EL (cell line): Measurements from ENCODE around the gene EFNA2.
A peak's percentile ranks its signal among the peaks of the same experiment; 100 is the strongest.
"Not testable (repeated sequence)": the region's sequence is repeated elsewhere in the genome, so short reads cannot be mapped to it uniquely, and the experiment has no call there.

Experiments used
- DNase-seq: peaks from one replicate; pipeline ENCODE4 v3.0.0-alpha.2; 2016

The EFNA2 gene

DNA sequence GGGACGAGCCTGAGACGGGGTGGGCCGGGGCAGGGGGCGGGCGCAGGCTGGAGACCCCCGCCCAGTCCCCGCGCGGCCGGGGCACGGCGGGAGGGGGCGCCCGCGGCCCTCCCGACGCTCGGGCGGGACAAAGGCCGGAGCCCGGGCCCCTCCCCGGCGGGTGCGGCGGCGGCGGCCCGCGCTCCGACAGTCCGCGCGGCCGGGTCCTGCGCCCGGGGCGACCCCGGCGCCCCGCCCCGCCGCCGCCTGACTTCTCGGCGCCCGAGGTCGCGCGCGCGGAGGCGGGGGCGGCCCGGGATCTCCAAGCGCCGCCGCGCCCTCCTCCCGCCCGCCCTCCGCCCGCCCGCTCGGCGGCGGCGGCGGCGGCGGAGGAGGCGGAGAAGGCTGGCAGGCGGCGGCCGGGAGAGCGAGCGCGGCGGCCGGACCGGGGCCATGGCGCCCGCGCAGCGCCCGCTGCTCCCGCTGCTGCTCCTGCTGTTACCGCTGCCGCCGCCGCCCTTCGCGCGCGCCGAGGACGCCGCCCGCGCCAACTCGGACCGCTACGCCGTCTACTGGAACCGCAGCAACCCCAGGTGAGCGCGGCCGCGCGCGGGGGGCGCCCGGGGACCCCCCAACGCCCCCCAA lies at the start of gene EFNA2:
Gene EFNA2 (plus strand): TSS at position 137 of the 624 bp plus-strand sequence. CDS start 296 bp downstream, at position 433.
- DNase-seq, result no peak

DNA sequence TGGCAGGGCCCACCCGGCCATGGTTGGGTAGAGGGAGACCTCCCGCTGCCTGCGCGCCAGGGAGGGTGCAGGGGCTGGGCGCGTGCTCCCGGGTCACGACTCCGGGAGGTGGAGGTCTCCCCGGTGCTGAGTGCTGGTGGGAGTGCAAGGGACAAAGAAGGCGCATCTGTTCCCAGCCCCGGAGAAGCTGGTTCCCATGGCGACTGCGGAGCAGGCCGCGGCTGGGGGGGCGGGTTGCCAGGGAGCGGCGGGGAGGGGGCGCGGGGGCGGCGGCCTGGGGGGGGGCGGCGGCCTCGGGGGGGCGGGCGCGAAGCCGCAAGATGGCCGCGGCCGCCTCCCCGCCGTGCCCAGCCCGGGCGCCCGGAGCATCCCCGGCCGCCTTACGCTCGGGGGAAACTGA lies 49.1 kb upstream of the EFNA2 start:
- no peak for DNase-seq

DNA sequence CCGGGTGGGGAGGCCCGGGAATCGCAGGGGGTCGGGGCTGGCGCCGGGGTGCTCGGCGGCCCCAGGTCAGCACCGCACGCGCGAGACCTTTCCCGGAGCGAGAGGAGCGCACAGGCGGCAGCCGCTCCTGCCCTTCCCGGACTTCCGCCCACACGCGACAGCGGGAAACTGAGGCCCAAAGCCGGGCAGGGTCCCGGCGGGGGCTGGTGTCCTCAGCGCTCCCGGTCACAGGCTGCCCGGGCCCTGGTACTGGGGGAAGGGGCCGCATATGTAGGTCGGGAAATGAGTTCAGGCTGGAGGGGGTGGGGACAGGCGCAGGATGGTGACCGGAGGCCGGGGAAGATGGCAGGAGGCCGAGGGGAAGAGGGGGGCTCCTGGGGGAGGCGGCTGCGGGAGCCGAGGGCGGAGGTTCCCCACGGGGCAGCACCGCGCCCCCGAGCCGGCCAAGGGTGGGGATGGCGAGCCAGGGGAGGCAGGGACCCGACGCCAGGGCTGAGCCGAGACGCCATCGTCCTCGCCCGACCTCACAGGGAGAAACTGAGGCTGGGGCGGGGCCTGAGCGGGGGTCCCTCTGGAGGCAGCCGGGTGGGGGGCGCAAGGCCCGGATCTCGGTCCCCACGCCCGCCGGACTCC lies 48.5 kb upstream of the EFNA2 start:
- DNase-seq, result no peak

DNA sequence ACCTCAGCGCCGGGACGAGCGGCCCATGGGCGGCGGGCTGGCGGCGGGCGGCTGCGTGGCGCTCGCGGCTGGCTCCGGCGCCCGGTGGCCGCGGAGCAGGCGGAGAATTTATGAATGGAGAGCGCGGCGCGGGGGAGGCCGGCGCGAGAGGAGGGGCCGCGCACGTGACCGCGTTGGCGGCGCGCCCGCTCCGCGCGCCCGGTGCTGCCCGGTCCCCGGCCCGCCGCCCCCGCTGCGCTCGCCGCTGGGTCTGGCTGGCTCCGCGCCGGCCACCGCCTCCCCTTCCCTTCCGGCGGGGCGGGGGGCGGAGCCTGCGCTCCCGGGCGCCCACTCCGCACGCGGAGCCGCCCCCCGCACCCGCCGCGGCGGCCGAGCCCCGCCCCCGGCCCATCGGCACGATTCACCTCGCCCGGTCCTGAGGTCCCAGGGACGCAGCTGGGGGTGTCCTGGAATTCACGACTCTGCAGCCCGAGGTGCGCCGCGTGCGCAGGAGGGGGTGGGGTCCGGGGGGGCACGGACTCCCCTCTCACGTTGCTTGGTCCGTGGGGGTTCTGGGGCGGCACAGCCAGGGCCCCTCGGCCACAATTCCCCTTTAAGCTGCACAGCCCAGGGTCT lies 47.8 kb upstream of the EFNA2 start, which contains the start of gene CBARP:
Gene CBARP (minus strand): TSS at position 252 of the 615 bp plus-strand sequence. CDS start 1,905 bp downstream, outside the sequence.
- peak; percentile 56 for DNase-seq

DNA sequence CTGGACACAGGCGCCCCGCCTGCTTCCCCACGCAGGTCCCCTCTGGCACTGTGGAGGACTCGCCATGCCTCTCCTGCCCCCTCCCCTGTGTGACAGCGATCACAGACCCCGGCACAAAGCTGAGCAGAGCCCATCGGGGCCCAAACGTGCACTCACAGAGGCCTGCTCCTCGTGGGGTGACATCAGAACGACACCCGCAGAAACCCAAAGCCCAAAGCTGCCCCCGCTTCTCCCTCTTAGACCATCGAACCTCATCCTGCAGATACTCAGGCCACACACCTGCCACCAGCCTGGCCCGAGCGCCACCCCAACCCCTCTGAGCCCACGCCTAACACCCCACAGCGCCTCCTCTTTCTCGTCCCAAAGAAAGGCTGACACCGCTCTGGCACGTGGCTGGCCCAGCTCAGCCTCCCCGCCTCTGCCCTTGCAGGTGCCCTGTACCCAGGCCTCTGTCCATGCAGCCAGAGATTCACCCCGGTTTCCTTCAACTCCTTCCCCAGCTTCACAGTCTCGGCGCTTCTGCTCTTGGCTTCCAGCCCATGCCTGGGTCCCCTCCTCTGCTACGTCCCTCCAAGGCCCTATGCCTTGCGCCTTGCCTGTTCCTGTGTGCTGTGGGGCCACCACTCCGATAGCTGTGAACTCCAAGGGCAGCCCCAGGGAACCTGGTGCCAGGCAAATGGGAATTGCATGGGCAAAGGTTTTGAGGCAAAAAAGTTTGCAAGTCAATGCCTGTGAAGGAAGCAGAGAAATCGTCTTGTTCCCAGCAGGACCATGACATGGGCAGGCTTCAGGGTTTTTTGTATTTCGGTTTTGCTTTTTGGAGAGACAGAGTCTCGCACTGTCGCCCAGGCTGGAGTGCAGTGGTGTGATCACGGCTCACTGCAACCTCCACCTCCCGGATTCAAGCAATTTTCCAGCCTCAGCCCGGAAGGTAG lies 47.0 kb upstream of the EFNA2 start:
- DNase-seq, result no peak

DNA sequence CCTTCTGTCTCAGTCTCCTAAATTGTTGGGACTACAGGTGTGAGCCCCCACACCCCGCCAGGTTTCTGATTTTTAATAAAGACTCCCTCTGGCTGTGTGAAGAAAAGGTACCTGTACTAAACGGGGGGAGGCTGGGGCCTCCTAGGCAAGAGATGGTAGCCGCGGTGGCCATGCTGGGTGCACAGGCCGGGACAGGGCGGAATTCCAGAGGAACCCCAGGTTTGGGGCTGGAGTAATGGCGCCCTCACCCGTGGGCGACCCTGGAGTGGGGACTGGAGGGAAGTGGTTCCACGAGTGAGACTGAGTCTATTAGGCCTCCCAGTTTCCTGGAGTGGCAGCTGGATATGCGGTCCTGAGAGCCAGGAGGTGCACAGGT lies 46.3 kb upstream of the EFNA2 start:
- DNase-seq, result no peak

DNA sequence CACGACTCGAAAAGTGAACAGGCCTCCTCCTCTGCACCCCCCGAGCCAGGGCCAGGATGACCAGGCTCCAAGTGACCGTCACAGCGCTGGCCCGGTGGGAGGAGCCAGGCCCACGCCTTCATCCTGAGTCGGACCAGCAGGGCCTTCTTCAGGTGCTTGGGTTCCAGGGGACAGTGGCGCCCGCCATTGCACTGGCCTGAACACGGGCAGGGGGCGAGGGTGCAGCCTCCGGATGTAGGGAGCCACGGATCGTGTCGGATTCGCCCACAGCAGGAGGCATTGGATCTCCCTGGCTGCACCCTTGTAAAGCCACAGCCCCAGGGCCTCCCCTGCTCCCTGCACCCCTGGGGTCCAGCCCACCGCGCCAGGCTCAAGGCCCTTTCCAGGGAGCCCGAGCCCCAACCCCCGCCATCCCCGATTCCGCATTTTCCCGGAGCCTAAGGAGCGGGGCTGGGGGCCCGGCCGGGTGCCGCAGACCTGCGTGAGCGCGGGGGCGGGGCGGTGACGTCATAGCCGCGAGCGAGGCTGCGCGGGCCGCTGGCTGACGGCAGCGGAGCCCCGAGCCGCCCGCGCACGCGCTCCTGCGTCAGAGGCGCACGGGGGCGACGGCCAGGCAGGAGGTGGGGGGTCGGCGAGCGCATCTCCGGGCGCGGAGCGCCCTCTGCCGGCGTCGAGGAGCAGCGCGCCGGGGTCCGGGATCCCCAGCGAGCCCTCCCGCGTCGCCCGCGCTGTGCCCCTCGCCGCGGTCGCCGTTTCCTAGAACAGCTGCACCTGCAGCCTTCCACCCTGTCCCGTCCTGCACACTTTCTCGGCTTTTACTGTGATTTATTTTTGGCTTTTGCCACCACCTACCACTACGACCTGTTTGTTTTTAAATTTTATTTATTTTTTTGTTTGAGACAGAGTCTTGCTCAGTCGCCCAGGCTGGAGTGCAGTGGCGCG lies 45.6 kb upstream of the EFNA2 start:
- peak; percentile 90 for DNase-seq

DNA sequence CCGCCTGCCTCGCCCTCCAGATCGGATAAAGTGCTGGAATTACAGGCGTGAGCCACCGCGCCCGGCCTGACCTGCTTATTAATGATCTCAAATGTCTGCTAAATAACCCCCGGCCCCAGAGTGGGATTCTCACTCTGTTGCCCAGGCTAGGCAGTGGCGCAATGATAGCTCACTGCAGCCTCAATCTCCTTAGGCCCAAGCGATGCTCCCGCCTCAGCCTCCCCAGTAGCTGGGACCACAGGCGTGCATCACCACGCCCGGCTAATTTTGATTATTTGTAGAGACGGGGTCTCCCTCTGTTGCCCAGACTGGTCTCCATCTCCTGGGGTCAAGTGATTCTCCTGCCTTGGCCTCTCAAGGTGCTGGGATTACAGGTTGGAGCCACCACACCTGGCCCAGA lies 44.7 kb upstream of the EFNA2 start:
- DNase-seq, result no peak

DNA sequence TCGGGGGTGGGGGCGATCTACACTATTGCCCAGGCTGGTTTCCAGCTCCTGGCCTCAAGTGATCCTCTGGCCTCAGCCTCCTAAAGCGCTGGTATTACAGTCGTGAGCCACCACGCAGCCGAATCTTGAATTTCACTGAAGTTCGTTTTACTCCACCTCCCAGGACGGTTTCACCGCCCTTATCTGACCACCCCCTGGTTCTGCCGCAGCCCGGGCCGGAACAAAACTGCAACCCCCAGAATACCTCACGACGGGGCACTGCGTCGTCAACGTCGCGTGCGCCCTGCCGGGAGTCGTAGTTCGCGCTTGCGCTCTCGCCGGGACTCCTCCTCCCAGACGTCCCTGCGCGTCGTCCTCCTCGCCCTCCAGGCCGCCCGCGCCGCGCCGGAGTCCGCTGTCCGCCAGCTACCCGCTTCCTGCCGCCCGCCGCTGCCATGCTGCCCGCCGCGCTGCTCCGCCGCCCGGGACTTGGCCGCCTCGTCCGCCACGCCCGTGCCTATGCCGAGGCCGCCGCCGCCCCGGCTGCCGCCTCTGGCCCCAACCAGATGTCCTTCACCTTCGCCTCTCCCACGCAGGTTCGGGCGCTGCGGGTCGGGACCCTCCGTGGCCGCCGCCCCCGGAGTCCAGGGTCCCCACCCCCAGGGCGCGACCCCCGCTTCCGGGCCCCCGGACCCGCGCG lies 44.1 kb upstream of the EFNA2 start, which contains the start of gene ATP5F1D:
Gene ATP5F1D (plus strand): TSS at position 335 of the 679 bp plus-strand sequence. CDS start 100 bp downstream, at position 435.
- DNase-seq, result peak; percentile 95

DNA sequence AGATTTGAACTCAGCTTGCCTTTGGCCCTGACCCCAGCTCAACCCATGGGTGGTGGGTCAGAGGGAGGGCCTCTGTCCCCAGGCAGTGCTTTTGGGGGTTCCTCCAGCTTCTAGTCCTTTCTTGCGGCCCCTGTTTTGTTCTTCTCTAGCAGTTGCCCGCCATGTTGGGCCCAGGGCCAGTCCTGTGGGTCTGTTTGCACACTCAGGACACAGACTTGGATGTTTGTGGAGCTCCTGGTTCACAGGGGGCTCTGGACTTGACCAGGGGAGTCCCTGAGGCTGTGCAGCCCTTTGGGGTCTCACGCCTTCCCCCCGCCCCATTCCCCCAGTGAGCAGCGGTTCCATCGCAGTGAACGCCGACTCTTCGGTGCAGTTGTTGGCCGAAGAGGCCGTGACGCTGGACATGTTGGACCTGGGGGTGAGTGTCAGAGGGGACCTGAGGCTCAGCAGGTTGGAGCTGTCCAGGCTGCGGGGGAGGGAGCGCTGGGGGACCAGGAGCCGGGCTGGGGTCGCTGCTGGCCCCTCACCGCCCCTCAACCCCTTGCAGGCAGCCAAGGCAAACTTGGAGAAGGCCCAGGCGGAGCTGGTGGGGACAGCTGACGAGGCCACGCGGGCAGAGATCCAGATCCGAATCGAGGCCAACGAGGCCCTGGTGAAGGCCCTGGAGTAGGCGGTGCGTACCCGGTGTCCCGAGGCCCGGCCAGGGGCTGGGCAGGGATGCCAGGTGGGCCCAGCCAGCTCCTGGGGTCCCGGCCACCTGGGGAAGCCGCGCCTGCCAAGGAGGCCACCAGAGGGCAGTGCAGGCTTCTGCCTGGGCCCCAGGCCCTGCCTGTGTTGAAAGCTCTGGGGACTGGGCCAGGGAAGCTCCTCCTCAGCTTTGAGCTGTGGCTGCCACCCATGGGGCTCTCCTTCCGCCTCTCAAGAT lies 41.6 kb upstream of the EFNA2 start:
- peak; percentile 81 for DNase-seq

DNA sequence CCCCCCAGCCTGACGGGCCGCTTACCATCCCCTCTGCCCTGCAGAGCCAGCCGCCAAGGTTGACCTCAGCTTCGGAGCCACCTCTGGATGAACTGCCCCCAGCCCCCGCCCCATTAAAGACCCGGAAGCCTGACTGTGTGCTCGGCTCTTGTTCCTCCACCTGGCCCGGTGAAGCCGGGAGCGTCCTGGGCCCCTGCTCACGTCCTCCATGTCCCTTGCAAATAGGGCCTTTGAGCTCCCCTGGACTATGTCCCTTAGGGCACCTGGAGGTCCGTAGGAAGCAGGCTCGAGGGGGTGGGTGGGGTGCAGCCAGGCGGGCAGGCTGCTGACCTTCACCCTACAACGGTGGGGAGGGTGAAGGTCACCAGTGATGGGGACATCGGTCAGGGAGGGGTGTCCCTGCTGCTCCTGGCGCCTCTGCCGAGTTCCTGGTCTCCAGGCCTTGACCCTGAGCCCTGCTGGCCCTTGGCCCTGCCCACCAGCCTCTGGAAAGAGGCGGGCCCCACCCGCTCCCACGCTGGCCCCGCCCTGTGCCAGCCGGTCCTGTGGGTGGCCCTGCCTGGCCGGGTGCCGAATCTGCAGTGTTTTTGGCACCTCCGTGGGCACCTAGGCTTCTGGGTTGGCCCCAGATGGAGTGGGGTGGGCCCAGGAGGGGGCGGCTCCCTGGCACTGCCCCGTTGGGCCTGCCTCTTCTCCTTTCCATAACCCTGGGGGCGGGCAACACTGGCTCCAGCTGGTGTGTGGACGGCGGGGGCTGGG lies 40.8 kb upstream of the EFNA2 start:
- no peak for DNase-seq

DNA sequence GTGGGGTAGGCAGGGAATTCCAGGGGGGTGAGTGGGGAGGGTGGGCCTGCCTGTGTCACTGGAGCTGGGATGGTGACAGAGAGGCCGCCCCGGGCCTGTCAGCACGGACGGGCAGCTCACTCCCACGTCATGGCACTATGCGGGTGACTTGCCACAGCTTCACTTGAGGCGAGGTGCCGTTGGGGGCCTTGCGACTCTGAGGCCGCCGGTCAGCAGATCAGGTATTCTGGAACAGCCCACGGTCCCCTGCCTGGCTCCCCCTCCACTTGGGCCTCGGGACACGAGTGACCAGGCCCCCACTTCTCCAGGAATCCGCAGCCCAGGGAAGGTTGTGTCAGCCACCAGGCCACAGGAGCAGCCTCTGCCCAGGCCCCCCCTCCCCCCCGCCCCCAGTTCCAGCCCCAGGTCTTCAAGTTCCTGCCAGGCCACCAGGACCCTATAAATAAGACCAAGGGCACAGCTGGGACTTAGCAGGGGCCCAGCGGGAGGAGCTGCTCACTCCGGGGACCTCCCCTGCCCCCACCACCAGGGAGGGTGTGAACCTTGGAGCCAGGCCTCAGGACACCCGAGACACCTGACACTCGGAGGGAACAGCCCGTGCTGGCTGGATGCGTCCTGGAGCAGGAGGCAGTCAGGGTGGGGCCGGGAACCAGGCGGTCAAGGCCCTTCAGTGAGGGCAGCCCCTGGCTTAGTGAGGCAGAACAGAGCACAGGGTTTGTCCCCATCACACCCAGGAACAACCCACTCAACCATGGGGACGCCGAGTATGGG lies 40.0 kb upstream of the EFNA2 start:
- no peak for DNase-seq

DNA sequence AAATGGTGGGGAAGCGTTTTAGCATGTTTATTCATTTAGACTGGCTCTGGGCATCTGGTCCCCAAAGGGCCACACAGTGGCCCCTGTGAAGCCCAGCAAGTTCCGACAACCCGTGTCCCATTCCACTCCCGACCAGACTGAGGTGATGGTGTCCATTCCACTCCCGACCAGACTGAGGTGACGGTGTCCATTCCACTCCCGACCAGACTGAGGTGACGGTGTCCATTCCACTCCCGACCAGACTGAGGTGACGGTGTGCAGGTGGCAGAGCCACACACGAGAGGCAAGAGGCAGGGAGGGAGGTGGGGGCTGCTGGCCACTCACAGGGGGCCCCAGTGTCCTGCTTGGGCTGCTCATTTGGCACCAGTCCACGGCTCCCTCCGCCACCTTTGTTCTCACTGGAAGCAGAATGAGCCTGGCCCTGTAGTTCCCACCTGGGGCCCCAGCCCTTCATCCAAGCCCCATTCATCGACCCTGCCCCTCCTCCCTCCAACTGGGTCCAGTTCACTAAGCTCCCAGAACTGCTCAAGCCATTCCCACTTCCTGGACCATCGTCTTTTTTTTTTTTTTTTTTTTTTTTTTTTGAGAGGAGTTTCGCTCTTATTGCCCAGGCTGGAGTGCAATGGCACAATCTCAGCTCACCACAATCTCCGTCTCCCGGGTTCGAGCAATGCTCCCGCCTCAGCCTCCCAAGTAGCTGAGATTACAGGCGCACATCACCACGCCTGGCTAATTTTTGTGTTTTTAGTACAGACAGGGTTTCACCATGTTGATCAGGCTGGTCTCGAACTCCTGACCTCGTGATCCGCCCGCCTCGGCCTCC lies 39.2 kb upstream of the EFNA2 start:
- not testable (repeated sequence) for DNase-seq

DNA sequence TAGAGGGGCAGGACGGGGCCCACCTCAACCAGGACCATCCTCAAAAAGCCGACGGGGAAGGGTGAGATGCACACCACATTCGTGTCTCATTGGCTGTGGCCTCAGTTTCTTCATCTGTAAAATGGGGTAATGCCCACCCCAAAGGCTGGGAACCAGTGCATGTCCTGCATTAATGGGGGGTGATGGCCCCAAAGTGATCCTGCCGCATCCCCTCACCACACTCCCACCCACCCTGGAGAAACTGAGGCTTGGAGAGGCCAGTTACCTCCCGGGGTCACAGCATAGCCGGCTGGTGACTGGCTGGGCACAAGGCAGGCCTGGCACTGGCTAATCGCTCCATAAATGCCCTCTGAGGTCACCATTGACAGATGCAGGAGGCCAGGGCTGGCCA lies 37.9 kb upstream of the EFNA2 start:
- DNase-seq, result no peak

DNA sequence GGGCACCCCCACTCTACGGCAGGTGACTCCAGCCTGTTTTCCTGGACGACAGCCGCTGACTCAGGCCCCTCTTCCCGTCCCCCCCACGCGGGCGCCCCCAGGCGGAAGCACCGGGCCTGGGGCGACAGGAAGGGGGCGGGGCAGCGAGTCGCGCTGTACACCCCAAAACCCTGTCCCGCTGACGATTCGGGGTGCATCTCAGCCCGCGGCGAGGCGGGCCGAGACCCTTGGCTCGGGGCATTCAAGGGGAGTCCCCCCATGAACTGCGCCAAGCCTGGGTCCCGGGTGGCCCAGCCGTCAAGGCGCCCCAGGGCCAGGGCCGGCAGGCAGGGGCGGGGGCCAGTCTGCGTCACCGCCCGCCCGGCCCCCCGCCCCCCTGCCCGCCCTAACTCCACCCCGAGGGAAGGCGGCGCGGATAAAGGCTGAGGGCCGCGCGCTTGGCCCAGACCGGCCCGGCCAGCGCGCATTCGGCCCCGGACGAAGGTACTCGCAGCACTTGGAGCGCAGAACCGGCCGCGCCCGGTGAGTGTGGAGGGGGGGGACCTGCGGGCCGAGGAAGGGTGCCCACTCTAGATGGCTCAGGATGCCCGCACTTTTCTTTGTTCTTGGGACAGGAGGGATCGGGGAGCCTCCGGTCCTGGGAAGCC lies 37.4 kb upstream of the EFNA2 start, which contains the start of gene MIDN:
Gene MIDN (plus strand): TSS at position 445 of the 647 bp plus-strand sequence. CDS start 1,714 bp downstream, outside the sequence.
- DNase-seq, result peak; percentile 89

DNA sequence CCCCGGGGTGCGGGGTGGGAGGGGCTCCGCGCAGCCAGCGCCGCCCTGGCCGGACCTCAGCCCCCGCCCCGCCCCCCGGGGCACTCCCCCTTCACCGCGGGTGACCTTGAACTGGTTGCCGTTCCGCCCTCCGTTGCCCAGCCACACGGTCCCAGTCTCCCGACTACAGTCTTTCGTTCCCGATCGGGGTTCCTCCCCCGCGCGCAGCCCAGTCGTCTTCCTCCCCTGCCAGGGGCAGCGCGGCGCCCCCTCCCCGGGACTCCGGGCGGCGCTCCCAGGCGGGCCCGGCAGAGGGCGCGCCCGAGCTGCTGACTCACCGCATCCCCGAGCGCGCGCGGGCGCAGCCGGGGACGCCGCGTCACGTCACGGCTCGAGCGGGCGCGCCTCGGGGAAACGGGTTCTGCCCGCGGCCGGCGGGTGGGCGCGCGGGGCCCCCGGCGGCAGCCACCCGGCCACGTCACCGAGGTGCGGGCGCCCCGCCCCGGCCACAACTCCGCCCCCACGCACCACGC lies 36.8 kb upstream of the EFNA2 start:
- no peak for DNase-seq
